H1 (cell line): ENCODE data around the gene ZFYVE1. TPM values are rescaled to one million over a fixed set of nuclear protein-coding genes. Genes with fewer than 3 reads are reported as not detected.

Source experiments
- CTCF ChIA-PET: fragments of 300-600 bp; sonication (Branson Sonifier 250); formaldehyde crosslinking; loops from one replicate; lab custom pipeline; 2021; ENCODE audit not compliant: partially characterized antibody; lab: Charles Lee
- POLR2A ChIA-PET: fragments of 300-600 bp; sonication (Branson Sonifier 250); formaldehyde crosslinking; loops from one replicate; lab custom pipeline; 2021; ENCODE audit warnings: inconsistent platforms; ENCODE audit not compliant: partially characterized antibody; lab: Charles Lee
- DNase-seq, 2 experiments: peaks; one replicate each; pipeline versions ENCODE4 v3.0.0 to v3.0.0-alpha.2; 2010 to 2022; ENCODE audit warnings: low spot score in 2 of 2, low read depth in 1 of 2, mixed read lengths in 1 of 2
- FAIRE-seq: peaks from 2 replicates; lab custom pipeline; 2011; peaks lifted over from hg19 to GRCh38; lab: Jason Lieb, UNC
- H2AFZ ChIP-seq: 2 replicates; pipeline ENCODE4 v1.8.1; 2012; ENCODE audit warnings: low read length, inconsistent platforms
- H2AK5ac ChIP-seq: 2 replicates; pipeline ENCODE4 v1.6.1; 2013; ENCODE audit warnings: low read depth, low read length
- H2BK120ac ChIP-seq: replicated peaks from 2 replicates; pipeline ENCODE3; 2013; ENCODE audit warnings: low read depth, low read length, inconsistent platforms
- H2BK12ac ChIP-seq: 2 replicates; pipeline ENCODE4 v1.6.1; 2013; ENCODE audit warnings: low read depth, low read length
- H2BK15ac ChIP-seq: 2 replicates; pipeline ENCODE4 v1.6.1; 2013; ENCODE audit warnings: low read length
- H2BK20ac ChIP-seq: 2 replicates; pipeline ENCODE4 v1.6.1; 2013; ENCODE audit warnings: low read length
- H2BK5ac ChIP-seq: 2 replicates; pipeline ENCODE4 v1.6.1; 2013; ENCODE audit warnings: low read depth, low read length
- H3K14ac ChIP-seq: 2 replicates; pipeline ENCODE4 v1.6.1; 2013; ENCODE audit warnings: inconsistent platforms; ENCODE audit not compliant: insufficient read length
- H3K18ac ChIP-seq: 2 replicates; pipeline ENCODE4 v1.6.1; 2013; ENCODE audit warnings: low read length; ENCODE audit errors: extremely low read depth
- H3K23ac ChIP-seq: 2 replicates; pipeline ENCODE4 v1.6.1; 2013; ENCODE audit warnings: inconsistent platforms; ENCODE audit not compliant: insufficient read length
- H3K23me2 ChIP-seq: 2 replicates; pipeline ENCODE4 v1.6.1; 2013; ENCODE audit warnings: low read depth, low read length
- H3K27ac ChIP-seq: 2 replicates; pipeline ENCODE4 v1.6.1; 2011; ENCODE audit warnings: low read depth, low read length, inconsistent platforms
- H3K27me3 ChIP-seq, 4 experiments: replicated peaks in 1 of 4; 1 replicate in 1 of 4; 2 replicates in 3 of 4; pipeline versions ENCODE4 v1.6.1 to v1.8.1; 2011 to 2013; ENCODE audit warnings: low read length in 3 of 4, mild to moderate bottlenecking in 3 of 4, inconsistent platforms in 2 of 4, mixed read lengths in 2 of 4, moderate library complexity in 1 of 4; ENCODE audit not compliant: control insufficient read depth in 3 of 4, insufficient read depth in 3 of 4; ENCODE audit errors: extremely low read depth in 1 of 4
- H3K36me3 ChIP-seq, 4 experiments: 2 replicates each; pipeline versions ENCODE4 v1.6.1 to v1.8.1; 2011 to 2013; ENCODE audit warnings: mild to moderate bottlenecking in 4 of 4, low read length in 3 of 4, moderate library complexity in 2 of 4, control low read depth in 1 of 4, inconsistent platforms in 1 of 4; ENCODE audit not compliant: insufficient read depth in 4 of 4, control insufficient read depth in 2 of 4
- H3K4ac ChIP-seq: replicated peaks from 2 replicates; pipeline ENCODE3; 2013; ENCODE audit warnings: low read length, low read depth, mixed read lengths, inconsistent platforms; ENCODE audit not compliant: insufficient read length
- H3K4me1 ChIP-seq, 4 experiments: replicated peaks in 1 of 4; 1 replicate in 1 of 4; 2 replicates in 3 of 4; pipeline versions ENCODE4 v1.6.1 to v1.8.1; 2011 to 2013; ENCODE audit warnings: low read length in 3 of 4, inconsistent platforms in 2 of 4, mixed read lengths in 1 of 4; ENCODE audit not compliant: insufficient read depth in 4 of 4, control insufficient read depth in 3 of 4
- H3K4me2 ChIP-seq, 2 experiments: 2 replicates each; pipeline versions ENCODE4 v1.6.1 to v1.8.1; 2011 to 2013; ENCODE audit warnings: low read depth in 2 of 2, low read length in 2 of 2, control low read depth in 1 of 2, inconsistent platforms in 1 of 2, mild to moderate bottlenecking in 1 of 2; ENCODE audit not compliant: insufficient read depth in 1 of 2
- H3K4me3 ChIP-seq, 4 experiments: fragments of 200-600, 300-600 bp in 1 of 4; sonication (generic), shearing (Covaris generic), sonication (Bioruptor Twin) in 1 of 4; 2 replicates each; pipeline versions ENCODE4 v1.5.1 to v1.8.1; 2011 to 2016; ENCODE audit warnings: low read length in 4 of 4, low read depth in 3 of 4, control low read depth in 2 of 4, inconsistent platforms in 2 of 4, mild to moderate bottlenecking in 2 of 4, mixed read lengths in 1 of 4, moderate library complexity in 1 of 4; ENCODE audit not compliant: insufficient read depth in 2 of 4; ENCODE audit errors: extremely low read depth in 1 of 4
- H3K56ac ChIP-seq: replicated peaks from 2 replicates; pipeline ENCODE3; 2013; ENCODE audit warnings: low read depth, mild to moderate bottlenecking, mixed read lengths, low read length, inconsistent platforms; ENCODE audit not compliant: insufficient read length
- H3K79me1 ChIP-seq: 2 replicates; pipeline ENCODE4 v1.6.1; 2013; ENCODE audit warnings: low read depth, low read length, control low read depth
- H3K79me2 ChIP-seq, 2 experiments: 2 replicates each; pipeline versions ENCODE4 v1.6.1 to v1.8.1; 2012 to 2013; ENCODE audit warnings: low read length in 2 of 2, mild to moderate bottlenecking in 2 of 2, inconsistent platforms in 1 of 2; ENCODE audit not compliant: insufficient read depth in 2 of 2, control insufficient read depth in 1 of 2
- H3K9ac ChIP-seq, 4 experiments: replicated peaks in 1 of 4; 1 replicate in 1 of 4; 2 replicates in 3 of 4; pipeline versions ENCODE4 v1.6.1 to v1.8.1; 2011 to 2013; ENCODE audit warnings: low read depth in 3 of 4, low read length in 3 of 4, control low read depth in 2 of 4, mild to moderate bottlenecking in 2 of 4, moderate library complexity in 2 of 4, inconsistent platforms in 1 of 4; ENCODE audit errors: extremely low read depth in 1 of 4
- H3K9me3 ChIP-seq, 2 experiments: 2 replicates each; pipeline versions ENCODE4 v1.6.1 to v1.8.1; 2012 to 2013; ENCODE audit warnings: mild to moderate bottlenecking in 2 of 2, moderate library complexity in 2 of 2, control low read depth in 1 of 2, inconsistent platforms in 1 of 2, low read depth in 1 of 2, low read length in 1 of 2, mixed read lengths in 1 of 2; ENCODE audit not compliant: insufficient read depth in 2 of 2
- H4K20me1 ChIP-seq, 2 experiments: replicated peaks in 1 of 2; 2 replicates each; pipeline versions ENCODE3 to v1.8.1; 2011 to 2013; ENCODE audit warnings: inconsistent platforms in 2 of 2, low read length in 2 of 2, mild to moderate bottlenecking in 1 of 2; ENCODE audit not compliant: insufficient read depth in 2 of 2, control insufficient read depth in 1 of 2
- H4K5ac ChIP-seq: 2 replicates; pipeline ENCODE4 v1.6.1; 2013; ENCODE audit warnings: low read length, low read depth, mixed read lengths, inconsistent platforms; ENCODE audit not compliant: insufficient read length
- H4K8ac ChIP-seq: 2 replicates; pipeline ENCODE4 v1.8.0; 2013; ENCODE audit warnings: mild to moderate bottlenecking, moderate library complexity, low read length, inconsistent platforms; ENCODE audit not compliant: insufficient read depth; ENCODE audit errors: extremely low read depth
- H4K91ac ChIP-seq: replicated peaks from 2 replicates; pipeline ENCODE3; 2013; ENCODE audit warnings: low read length, mixed read lengths, inconsistent platforms; ENCODE audit not compliant: insufficient read length
- BACH1 ChIP-seq: IDR thresholded peaks from 2 replicates; pipeline ENCODE4 v1.6.1; 2012; ENCODE audit warnings: low read length, improper control_type of control experiment
- CBX5 ChIP-seq: fragments of 300-800, 300-1000 bp; sonication (generic); IDR thresholded peaks from 2 replicates; pipeline ENCODE4 v1.7.1; 2016; ENCODE audit warnings: antibody characterized with exemption, low read length, low read depth
- CBX8 ChIP-seq: fragments of 300-800, 300-1000 bp; sonication (generic); IDR thresholded peaks from 2 replicates; pipeline ENCODE4 v1.7.1; 2016; ENCODE audit warnings: low read depth, low read length, borderline replicate concordance
- CREB1 ChIP-seq: IDR thresholded peaks from 2 replicates; pipeline ENCODE4 v1.6.1; 2012; ENCODE audit warnings: inconsistent platforms
- GTF2F1 ChIP-seq: IDR thresholded peaks from 2 replicates; pipeline ENCODE4 v1.6.1; 2012; ENCODE audit warnings: low read depth, low read length, improper control_type of control experiment, borderline replicate concordance
- JUN ChIP-seq: IDR thresholded peaks from 2 replicates; pipeline ENCODE4 v1.6.1; 2011; ENCODE audit warnings: low read depth, mild to moderate bottlenecking, improper control_type of control experiment, low read length
- POLR2AphosphoS5 ChIP-seq: IDR thresholded peaks from 2 replicates; pipeline ENCODE4 v1.6.1; 2011; ENCODE audit warnings: low read depth, low read length
- RNF2 ChIP-seq: fragments of 200-900, 300-1000 bp; sonication (generic); IDR thresholded peaks from 2 replicates; pipeline ENCODE4 v1.7.1; 2016; ENCODE audit warnings: borderline replicate concordance, low read depth, mild to moderate bottlenecking, antibody characterized with exemption, low read length; ENCODE audit not compliant: poor library complexity, severe bottlenecking; ENCODE audit errors: missing control alignments
- SP1 ChIP-seq: IDR thresholded peaks from 2 replicates; pipeline ENCODE4 v1.6.1; 2011; ENCODE audit warnings: low read depth, low read length
- SP4 ChIP-seq: IDR thresholded peaks from 2 replicates; pipeline ENCODE4 v1.6.1; 2012; ENCODE audit warnings: low read length, inconsistent platforms
- TBP ChIP-seq: IDR thresholded peaks from 2 replicates; pipeline ENCODE4 v1.6.1; 2011; ENCODE audit warnings: low read depth, low read length, improper control_type of control experiment
- YY1 ChIP-seq: IDR thresholded peaks from 2 replicates; pipeline ENCODE4 v1.6.1; 2011; ENCODE audit warnings: low read depth, mild to moderate bottlenecking, low read length
- WGBS, 2 experiments: shearing (Covaris generic) in 1 of 2; methylation state at CpG; one replicate each; pipeline versions ENCODE4 v1.1.6 to v1.1.7; 2013 to 2015; ENCODE audit warnings: low lambda C conversion rate in 2 of 2, mixed read lengths in 2 of 2, inconsistent platforms in 1 of 2, low coverage in 1 of 2, missing lambda C conversion rate in 1 of 2; ENCODE audit not compliant: insufficient replicate concordance in 2 of 2, insufficient coverage in 1 of 2, insufficient read length in 1 of 2; ENCODE audit errors: extremely low coverage in 1 of 2, missing lambda C conversion rate in 1 of 2; 5-methylcytosine and 5-hydroxymethylcytosine counted together
- polyA plus RNA-seq, 7 experiments: library from polyadenylated mRNA; depleted of rRNA in 3 of 7; stranded (reverse) in 5 of 7; unstranded in 2 of 7; fragments of >200 nt in 5 of 7; fragments of 200-250 nt in 2 of 7; gene quantifications; 1 replicate in 5 of 7; 2 replicates in 1 of 7; 4 replicates in 1 of 7; pipeline versions ENCODE4 v1.2.1 to v1.2.3, GENCODE V29; 2011 to 2013; ENCODE audit warnings: missing spikeins in 2 of 7, mixed read lengths in 2 of 7
- total RNA-seq: library from RNA; stranded (reverse); fragmentation: NEBNext Ultra II Directional; extraction: Animal tissue kit (Norgen Biotek cat#: 25700); gene quantifications from 2 replicates; pipeline ENCODE4 v1.2.1, GENCODE V29; 2021

The ZFYVE1 gene
- total and polyA plus RNA-seq, 2 of the 8 experiments (the other 6 are each of a cell fraction or from before 2014, with no cell fraction given) = 9.8 to 12.5 TPM

DNA sequence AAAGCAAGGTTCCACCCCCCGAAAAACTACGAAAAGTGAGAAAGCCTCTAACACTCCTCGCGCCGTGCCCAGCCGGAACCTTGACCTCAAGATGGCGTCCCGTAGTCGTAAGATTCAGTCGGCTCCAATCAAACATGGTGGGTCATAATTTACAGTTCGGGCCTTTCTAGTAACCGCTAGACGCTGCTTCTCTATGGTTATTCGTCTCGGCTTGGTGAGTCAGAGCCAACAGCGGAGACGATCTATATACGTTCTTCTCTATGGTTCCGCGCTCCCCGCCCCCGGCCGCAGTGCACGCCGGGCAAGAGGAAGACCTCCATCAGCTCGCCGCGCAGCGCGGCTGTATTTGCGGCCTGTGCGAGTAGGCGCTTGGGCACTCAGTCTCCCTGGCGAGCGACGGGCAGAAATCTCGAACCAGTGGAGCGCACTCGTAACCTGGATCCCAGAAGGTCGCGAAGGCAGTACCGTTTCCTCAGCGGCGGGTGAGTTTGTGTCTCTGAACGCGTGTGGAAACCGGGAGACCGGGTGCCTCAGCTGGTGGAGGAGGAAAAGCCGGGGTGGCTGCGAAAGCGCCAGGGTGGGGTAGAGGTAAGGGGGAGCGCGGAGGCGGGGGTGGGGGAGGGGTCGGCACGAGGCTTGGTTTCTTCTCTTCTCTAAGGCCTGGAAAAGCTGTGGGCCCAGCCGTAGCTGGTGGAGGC lies 31.5 kb upstream of the ZFYVE1 start, which contains the start of gene RBM25:
TSS of gene RBM25 (plus strand) at position 311 of the 698 bp plus-strand sequence. CDS start 13,108 bp downstream, outside the sequence.
- Histone ChIP-seq H3K4ac (peak within 1 kb of the TSS; percentile 41), H3K79me2 (peaks cover 40 to 49% of the 10 kb centered on the region in 2 experiments), H2BK120ac (no peak within 1 kb of the TSS), H3K4me2 (peak within 1 kb of the TSS; percentile 79 to 91), H2BK20ac (no peak within 1 kb of the TSS), H3K4me1 (peaks cover 0 to 6% (median 1%) of the 10 kb centered on the region in 4 experiments; a peak in 3 of 7 replicates), H4K20me1 (peaks cover 3 to 9% of the 10 kb centered on the region in 2 experiments), H2AK5ac (peak within 1 kb of the TSS; percentile 95; the same call in 1 of the 2 replicates), H3K9me3 (no peaks in the 10 kb centered on the region), H3K23me2 (peaks cover 2% of the 10 kb centered on the region; the same call in 1 of the 2 replicates), H2AFZ (peak within 1 kb of the TSS; percentile 76), H2BK15ac (no peak within 1 kb of the TSS), H3K27me3 (no peaks in the 10 kb centered on the region), H3K36me3 (peaks cover 0 to 23% (median 0%) of the 10 kb centered on the region in 4 experiments; a peak in 1 of 8 replicates), H4K91ac (peak within 1 kb of the TSS; percentile 87), H3K56ac (peak within 1 kb of the TSS; percentile 89), H2BK12ac (peak within 1 kb of the TSS; percentile 84), H3K79me1 (no peaks in the 10 kb centered on the region), H3K14ac (peak within 1 kb of the TSS; percentile 73), H3K23ac (no peak within 1 kb of the TSS), H4K8ac (peak within 1 kb of the TSS; percentile 99), H3K27ac (peak within 1 kb of the TSS; percentile 94), H2BK5ac (peak within 1 kb of the TSS; percentile 99), H3K4me3 (peak within 1 kb of the TSS; percentile 94 to 98 (median 96)), H3K18ac (peak within 1 kb of the TSS; percentile 95), H3K9ac (peak within 1 kb of the TSS; percentile 96 to 99 (median 98)), H4K5ac (peak within 1 kb of the TSS; percentile 97)
- DNase-seq (peak; percentile 94 to 95), FAIRE-seq (peak; percentile 95)
- ChIA-PET POLR2A (interaction anchor here (0.6 to 3.9 kb wide), 42 partner anchors 9 to 706 kb away, joined by 3 to 45 read pairs (median 4); partner anchors contain the start of gene ZFYVE1), CTCF (interaction anchor here (0.9 to 1.4 kb wide), 3 partner anchors 21 to 36 kb away, joined by 3 to 4 read pairs (median 3); no protein-coding TSS in a partner anchor)
- 2% methylated on average over 50 of the region's 57 CpGs; no CpG with 5 or more reads in 1 of the 2 experiments for WGBS, 2 experiments
- TF ChIP-seq CREB1 (peak; percentile 77), RNF2 (no peak), SP4 (peak; percentile 52), TBP (peak; percentile 97), POLR2AphosphoS5 (peak; percentile 98), SP1 (peak; percentile 21; the same call in 1 of the 2 replicates), YY1 (peak; percentile 98), CBX5 (no peak), BACH1 (no peak), GTF2F1 (peak; percentile 86), CBX8 (no peak), JUN (0 out of 2 replicates have a peak, but pooled peaks have one; percentile 32)
